BE2C (cell line): ENCODE data around the gene ZNF860.
"Not testable (repeated sequence)": the region's sequence is repeated elsewhere in the genome, so short reads cannot be mapped to it uniquely, and the experiment has no call there.

Source experiments
- DNase-seq: peaks from one replicate; pipeline ENCODE4 v3.0.0-alpha.2; 2020
- H3K27me3 ChIP-seq: fragments of 250-450 bp; sonication (Bioruptor Pico); 2 replicates; pipeline ENCODE4 v1.5.1; 2020; ENCODE audit warnings: mild to moderate bottlenecking
- H3K36me3 ChIP-seq: fragments of 250-450 bp; sonication (Bioruptor Pico); 2 replicates; pipeline ENCODE4 v1.5.1; 2020; ENCODE audit warnings: mild to moderate bottlenecking
- H3K4me1 ChIP-seq: fragments of 250-450 bp; sonication (Bioruptor Pico); 2 replicates; pipeline ENCODE4 v1.5.1; 2020
- H3K4me3 ChIP-seq: 2 replicates; pipeline ENCODE4 v1.5.1; 2011; ENCODE audit warnings: low read depth, low read length
- H3K9me3 ChIP-seq: fragments of 250-450 bp; sonication (Bioruptor Pico); 2 replicates; pipeline ENCODE4 v1.5.1; 2020
- CTCF ChIP-seq: IDR thresholded peaks from 2 replicates; pipeline ENCODE4 v1.5.1; 2012; ENCODE audit warnings: mild to moderate bottlenecking, low read depth, low read length

The ZNF860 gene

DNA sequence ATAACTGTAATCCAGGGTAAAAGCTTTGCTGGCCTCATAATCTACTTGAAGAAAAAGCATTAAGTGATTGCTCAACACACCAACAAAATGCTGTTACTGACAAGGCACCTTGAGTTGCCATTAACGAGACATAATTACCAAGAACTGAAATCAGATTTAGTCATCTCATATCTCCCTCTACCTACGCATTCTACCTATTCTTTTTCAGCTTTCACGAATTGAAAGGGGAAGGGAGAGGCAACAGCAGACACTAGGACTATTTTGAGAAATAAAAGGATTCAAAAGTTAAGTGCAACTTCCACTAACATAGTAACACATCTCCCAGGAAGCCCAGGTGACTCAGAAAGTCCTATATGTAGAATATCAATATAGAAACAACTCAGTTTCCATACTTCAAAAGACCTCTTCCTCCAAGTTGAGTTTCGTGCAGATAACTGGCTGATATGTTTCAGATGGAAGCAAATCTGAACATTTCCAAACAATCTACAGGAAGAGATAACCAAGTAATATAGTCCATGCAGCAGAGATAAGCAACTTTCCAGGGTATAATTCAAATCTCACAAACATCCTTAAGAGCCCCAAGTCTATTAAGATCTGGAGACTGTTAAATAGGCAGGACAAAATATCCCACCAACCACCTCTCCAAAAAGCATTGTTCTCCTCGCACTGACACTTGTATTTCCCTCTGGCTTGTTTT, 2.4 kb upstream of the ZNF860 start:
- no peak for TF ChIP-seq CTCF
- H3K4me3 ChIP-seq = no peak overlapping the region
- DNase-seq = no peak
- no peaks in the 10 kb centered on the region for H3K4me1 ChIP-seq
- H3K36me3 ChIP-seq = no peaks in the 10 kb centered on the region
- H3K27me3 ChIP-seq = peaks cover 19% of the 10 kb centered on the region
- H3K9me3 ChIP-seq = no peaks in the 10 kb centered on the region

- DNase-seq = peak; percentile 4
- no peak for TF ChIP-seq CTCF
- peaks cover 19% of the 10 kb centered on the region for H3K27me3 ChIP-seq
These were observed 882 bp upstream of the ZNF860 start for GRCh38 chr3:31980530-31981205.

GRCh38 chr3:31984321-31984720, 2.8 kb downstream of the ZNF860 start:
- Histone ChIP-seq H3K4me3 (no peak overlapping the region), H3K27me3 (peaks cover 19% of the 10 kb centered on the region), H3K9me3 (no peaks in the 10 kb centered on the region), H3K4me1 (no peaks in the 10 kb centered on the region), H3K36me3 (no peaks in the 10 kb centered on the region)
- no peak for TF ChIP-seq CTCF
- no peak for DNase-seq

More at GRCh38 chr3:31980530-31981205, 882 bp upstream of the ZNF860 start:
- H3K4me1 ChIP-seq = no peaks in the 10 kb centered on the region
- H3K36me3 ChIP-seq = no peaks in the 10 kb centered on the region
- H3K9me3 ChIP-seq = no peaks in the 10 kb centered on the region
- H3K4me3 ChIP-seq = peak overlapping the region; percentile 15; the same call in 1 of the 2 replicates

DNA sequence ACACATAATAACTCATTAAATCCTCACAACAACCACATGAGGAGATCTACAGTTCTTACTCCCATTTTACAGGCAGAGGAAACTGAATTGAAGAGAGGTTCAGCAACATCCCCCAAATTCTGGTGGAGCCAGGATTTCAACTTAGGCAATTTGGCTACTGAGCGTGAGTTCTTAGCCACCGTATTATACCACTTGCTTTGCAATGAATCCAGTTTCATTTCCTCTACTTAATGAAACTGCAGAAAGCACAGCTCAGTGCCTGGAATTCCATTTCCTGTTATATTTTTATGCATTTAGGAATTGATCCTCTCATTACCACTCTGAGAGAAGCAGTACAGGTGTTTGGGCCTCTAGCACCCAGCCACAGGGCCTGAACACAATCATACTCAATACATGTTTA, 4.3 kb downstream of the ZNF860 start:
- peaks cover 11% of the 10 kb centered on the region for H3K27me3 ChIP-seq
- DNase-seq = no peak
- no peaks in the 10 kb centered on the region for H3K9me3 ChIP-seq
- H3K4me3 ChIP-seq = no peak overlapping the region
- no peaks in the 10 kb centered on the region for H3K4me1 ChIP-seq
- no peaks in the 10 kb centered on the region for H3K36me3 ChIP-seq
- no peak for TF ChIP-seq CTCF

- Histone ChIP-seq H3K9me3 (no peaks in the 10 kb centered on the region), H3K36me3 (no peaks in the 10 kb centered on the region), H3K4me1 (no peaks in the 10 kb centered on the region), H3K27me3 (no peaks in the 10 kb centered on the region), H3K4me3 (no peak overlapping the region)
- no peak for DNase-seq
- no peak for TF ChIP-seq CTCF
These were observed 6.7 kb downstream of the ZNF860 start for GRCh38 chr3:31988271-31988670.

DNA sequence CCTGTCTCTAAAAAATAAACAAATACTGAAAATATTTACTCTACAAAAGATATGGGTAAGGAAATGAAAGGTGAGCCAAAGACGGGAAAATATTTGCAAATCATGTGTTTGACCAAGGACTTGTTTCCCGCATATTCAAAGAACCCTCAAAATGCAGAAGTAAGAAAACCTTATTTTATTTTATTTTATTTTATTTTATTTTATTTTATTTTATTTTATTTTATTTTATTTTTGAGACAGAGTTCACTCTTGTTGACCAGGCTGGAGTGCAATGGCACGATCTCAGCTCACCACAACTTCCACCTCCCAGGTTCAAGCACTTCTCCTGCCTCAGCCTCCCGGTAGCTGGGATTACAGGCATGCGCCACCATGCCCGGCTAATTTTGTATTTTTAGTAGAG, 11.4 kb downstream of the ZNF860 start:
- H3K36me3 ChIP-seq, DNase-seq, H3K9me3 ChIP-seq: not testable (repeated sequence)

More for the DNA sequence above, 11.4 kb downstream of the ZNF860 start:
- H3K27me3 ChIP-seq, H3K4me3 ChIP-seq, H3K4me1 ChIP-seq: not testable (repeated sequence)
